Activated T-helper 17 cell treated with anti-CD3 and anti-CD28 coated beads, Interleukin-2, amount 50 U/mL, for 72 hours (primary cell): ENCODE measurements around the gene NAPG. TPM values are rescaled to one million over a fixed set of nuclear protein-coding genes. Genes with fewer than 3 reads are reported as not detected.

ENCODE experiments used
- ATAC-seq: fragments of 150-1000 bp; cut with Tn5 transposase; replicated peaks from 2 replicates; pipeline ENCODE4 v1.10.0; 2021; ENCODE audit warnings: mild to moderate bottlenecking, moderate library complexity
- H3K27ac Mint-ChIP-seq: one replicate; pipeline ENCODE4 v1.8.0; 2022; ENCODE audit warnings: mixed read lengths
- H3K27me3 Mint-ChIP-seq: one replicate; pipeline ENCODE4 v1.8.0; 2022; ENCODE audit warnings: mixed read lengths
- H3K36me3 Mint-ChIP-seq: one replicate; pipeline ENCODE4 v1.8.0; 2022; ENCODE audit warnings: low read depth, mild to moderate bottlenecking, mixed read lengths
- H3K4me1 Mint-ChIP-seq: one replicate; pipeline ENCODE4 v1.8.0; 2022; ENCODE audit warnings: mixed read lengths
- H3K4me3 Mint-ChIP-seq: one replicate; pipeline ENCODE4 v1.8.0; 2022; ENCODE audit warnings: mild to moderate bottlenecking, mixed read lengths
- H3K9me3 Mint-ChIP-seq: one replicate; pipeline ENCODE4 v1.8.0; 2022; ENCODE audit warnings: mixed read lengths
- total RNA-seq, 2 donors: library from RNA; stranded (reverse); gene quantifications; one replicate each; pipeline ENCODE4 v1.2.3, GENCODE V29; 2022

Gene NAPG
- total RNA-seq = 10 to 100 TPM; 30.9 to 38.0 TPM

DNA sequence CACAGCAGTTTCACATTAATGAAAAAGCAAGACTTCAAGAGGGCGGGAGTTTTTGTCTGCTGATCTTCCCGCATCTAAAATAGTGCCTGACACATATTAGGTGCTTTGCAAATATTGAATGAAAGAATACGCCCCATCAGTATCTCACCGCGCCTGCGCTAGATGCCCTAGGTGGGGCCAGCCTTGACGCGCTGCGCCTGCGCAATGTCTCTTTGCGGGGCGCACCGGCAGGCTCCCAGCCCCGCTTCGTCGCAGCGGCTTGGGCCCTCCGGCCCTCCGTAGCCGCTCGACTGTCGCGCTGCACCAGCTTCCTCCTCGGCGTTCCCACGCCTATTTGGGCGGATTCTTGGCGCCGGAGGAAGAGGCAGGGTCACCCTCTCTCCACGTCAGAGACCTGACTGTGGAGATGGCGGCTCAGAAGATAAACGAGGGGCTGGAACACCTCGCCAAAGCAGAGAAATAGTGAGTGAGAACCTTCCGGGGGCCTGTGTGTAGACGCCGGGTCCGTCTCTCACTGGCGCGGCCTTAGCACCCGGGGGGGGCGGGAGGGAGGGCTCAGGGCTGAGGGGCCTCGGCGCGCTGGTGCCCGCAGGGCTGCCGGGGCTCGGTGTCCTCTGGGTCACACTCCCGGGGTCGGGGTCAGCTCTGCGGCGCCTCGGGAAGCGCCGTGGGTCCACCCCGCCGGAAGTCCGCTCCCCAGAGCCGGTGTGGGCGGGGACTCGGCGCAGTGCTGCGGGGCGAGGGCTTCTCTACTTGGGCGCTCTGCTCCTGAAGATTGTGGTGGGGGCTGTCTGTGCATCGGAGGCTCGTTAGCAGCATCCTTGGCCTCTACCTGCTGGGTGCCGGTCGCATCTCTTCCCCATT lies at the start of gene NAPG:
NAPG (plus strand) TSS at position 331 of the 864 bp plus-strand sequence; CDS start at position 407, 76 bp downstream.
- Mint-ChIP-seq H3K36me3 (peaks cover 15% of the 10 kb centered on the region), H3K4me3 (peak within 1 kb of the TSS; percentile 83), H3K27ac (peak within 1 kb of the TSS; percentile 86), H3K4me1 (peaks cover 39% of the 10 kb centered on the region), H3K27me3 (no peaks in the 10 kb centered on the region), H3K9me3 (no peaks in the 10 kb centered on the region)
- peak; percentile 85 for ATAC-seq

DNA sequence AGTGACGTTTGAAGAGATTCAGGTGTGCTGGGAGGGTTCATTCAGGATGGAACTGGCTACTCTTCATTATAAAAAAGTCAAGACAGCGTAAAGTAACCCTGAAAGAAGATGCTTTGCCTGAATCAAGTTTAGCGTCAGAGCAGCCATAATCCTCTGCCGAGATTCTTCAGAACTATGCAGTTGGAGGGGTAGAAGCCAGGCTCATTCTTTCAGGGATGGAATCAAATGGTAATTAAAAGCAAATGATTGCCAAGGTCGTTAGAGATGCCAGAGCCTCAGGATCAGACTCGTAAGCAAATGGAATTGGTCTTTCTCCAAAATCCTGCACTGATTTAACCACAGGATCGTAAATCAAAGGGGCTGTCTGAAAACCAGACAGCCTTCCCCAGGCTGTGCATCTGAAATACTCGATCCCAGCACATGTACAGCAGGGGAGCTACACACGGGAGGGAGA lies 49.5 kb upstream of the NAPG start:
- H3K27me3 Mint-ChIP-seq = peaks cover 30% of the 10 kb centered on the region
- no peaks in the 10 kb centered on the region for H3K9me3 Mint-ChIP-seq
- no peaks in the 10 kb centered on the region for H3K4me1 Mint-ChIP-seq
- no peaks in the 10 kb centered on the region for H3K36me3 Mint-ChIP-seq
- ATAC-seq = no peak
- no peak overlapping the region for H3K4me3 Mint-ChIP-seq
- no peak overlapping the region for H3K27ac Mint-ChIP-seq

DNA sequence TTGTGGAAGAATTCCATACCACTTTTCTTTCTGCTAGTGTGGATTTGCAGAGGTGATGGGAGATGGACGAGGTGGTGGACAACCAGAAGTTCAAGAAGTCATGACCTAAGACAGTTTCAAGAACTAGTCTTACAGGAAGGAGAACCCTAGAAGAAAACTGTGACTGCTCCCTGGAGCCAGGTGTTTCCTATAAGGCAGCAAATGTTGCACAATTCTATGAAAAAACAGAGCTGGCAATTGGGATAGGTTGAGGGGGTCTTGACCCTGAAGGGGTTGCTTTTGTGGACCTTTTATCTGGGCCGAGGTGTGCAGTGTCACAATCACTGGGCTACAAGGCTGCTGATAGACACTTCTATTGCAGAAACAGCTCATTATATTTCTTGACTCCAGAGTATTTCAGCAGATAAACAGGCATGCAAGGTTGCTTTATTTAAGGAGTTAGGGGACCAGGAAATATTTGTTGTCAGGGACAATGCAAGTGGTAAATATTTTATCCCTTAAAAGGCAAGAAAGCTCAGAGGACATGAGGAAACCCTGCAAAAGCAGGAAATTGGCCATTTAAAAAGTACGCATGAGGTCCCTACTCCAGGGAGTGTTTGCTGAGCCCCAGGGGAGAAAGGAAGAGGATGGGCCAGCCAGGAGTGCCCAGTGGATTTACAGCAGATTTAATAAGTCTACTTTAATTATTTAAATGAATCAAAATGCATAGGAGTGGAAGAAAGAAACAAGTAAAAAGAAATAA lies 48.5 kb upstream of the NAPG start:
- no peaks in the 10 kb centered on the region for H3K9me3 Mint-ChIP-seq
- H3K36me3 Mint-ChIP-seq = no peaks in the 10 kb centered on the region
- no peak overlapping the region for H3K4me3 Mint-ChIP-seq
- no peak overlapping the region for H3K27ac Mint-ChIP-seq
- ATAC-seq = no peak
- peaks cover 30% of the 10 kb centered on the region for H3K27me3 Mint-ChIP-seq
- H3K4me1 Mint-ChIP-seq = no peaks in the 10 kb centered on the region

DNA sequence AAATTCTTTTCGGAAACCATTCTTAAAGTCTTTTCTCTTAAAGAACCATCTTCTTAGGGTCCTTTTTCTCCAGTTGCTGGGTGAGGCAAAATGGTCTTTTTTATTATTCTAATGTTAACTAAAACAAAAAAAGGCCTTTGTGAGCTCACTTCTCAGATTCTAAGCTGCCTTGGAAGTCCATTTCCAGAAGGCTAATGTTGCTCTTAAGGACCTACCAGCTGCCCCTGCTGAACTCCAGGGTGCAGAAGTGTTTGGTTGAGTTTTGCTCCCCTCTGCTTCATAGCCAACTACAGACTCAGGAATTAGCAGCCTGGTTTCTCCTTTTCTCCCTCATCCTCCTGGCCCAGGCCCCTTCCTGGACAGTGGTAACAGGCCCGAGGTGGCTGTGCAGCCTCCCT lies 48.0 kb upstream of the NAPG start:
- Mint-ChIP-seq H3K36me3 (no peaks in the 10 kb centered on the region), H3K27me3 (peaks cover 30% of the 10 kb centered on the region), H3K9me3 (no peaks in the 10 kb centered on the region), H3K4me1 (no peaks in the 10 kb centered on the region), H3K4me3 (no peak overlapping the region), H3K27ac (no peak overlapping the region)
- no peak for ATAC-seq

DNA sequence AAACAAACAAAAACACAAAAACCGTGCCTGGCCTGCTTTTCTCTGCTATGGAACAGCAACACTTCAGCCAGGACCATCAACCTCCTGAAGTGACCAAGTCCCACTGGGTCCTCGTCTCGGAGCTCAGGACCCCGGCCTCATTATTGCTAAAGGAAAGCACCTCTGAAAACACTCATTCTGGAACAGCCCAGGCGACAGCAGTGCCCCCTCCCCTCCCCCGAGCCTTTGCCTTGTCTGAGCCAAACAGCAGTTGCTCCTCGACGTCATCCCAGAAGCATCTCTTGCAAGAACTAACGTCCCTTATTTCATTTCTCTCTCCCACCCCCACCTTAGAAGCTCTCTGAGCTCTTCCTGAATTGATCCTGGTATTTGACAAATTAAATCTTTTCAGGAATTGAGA lies 44.0 kb upstream of the NAPG start:
- Mint-ChIP-seq H3K4me3 (no peak overlapping the region), H3K36me3 (no peaks in the 10 kb centered on the region), H3K9me3 (no peaks in the 10 kb centered on the region), H3K27ac (no peak overlapping the region), H3K27me3 (peaks cover 15% of the 10 kb centered on the region), H3K4me1 (no peaks in the 10 kb centered on the region)
- ATAC-seq = no peak

DNA sequence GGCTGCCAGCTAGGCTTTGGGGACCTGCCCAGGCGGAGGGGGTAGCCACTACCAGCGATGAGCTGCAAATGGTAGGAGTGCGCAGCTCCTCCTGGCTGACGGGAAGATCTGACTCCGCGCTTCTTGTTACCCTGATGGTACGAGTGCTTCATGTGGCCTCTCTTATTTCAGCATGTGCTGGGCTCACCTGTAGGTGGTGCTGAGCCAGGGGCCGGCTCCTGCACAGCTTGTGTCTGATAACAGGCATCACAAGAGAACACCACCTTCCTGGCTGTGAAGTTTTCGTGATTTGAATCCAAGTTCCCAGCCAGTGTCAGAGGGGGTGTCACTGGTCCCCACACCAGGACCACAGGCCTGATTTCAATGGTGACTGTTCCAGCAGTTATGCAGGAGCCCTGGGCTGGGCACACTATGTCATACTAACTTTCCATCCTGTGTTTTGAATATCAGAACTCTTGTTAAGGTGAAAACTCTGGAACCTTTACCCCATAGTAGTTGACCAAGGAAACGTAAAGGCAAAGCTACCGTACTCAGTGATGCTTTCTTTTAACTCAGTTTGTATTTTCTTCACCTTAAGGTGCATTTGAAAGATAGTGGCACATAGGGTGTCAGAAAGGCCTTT lies 43.4 kb upstream of the NAPG start:
- no peaks in the 10 kb centered on the region for H3K4me1 Mint-ChIP-seq
- H3K27ac Mint-ChIP-seq = no peak overlapping the region
- no peaks in the 10 kb centered on the region for H3K36me3 Mint-ChIP-seq
- no peak overlapping the region for H3K4me3 Mint-ChIP-seq
- H3K9me3 Mint-ChIP-seq = no peaks in the 10 kb centered on the region
- peaks cover 9% of the 10 kb centered on the region for H3K27me3 Mint-ChIP-seq
- ATAC-seq = no peak

DNA sequence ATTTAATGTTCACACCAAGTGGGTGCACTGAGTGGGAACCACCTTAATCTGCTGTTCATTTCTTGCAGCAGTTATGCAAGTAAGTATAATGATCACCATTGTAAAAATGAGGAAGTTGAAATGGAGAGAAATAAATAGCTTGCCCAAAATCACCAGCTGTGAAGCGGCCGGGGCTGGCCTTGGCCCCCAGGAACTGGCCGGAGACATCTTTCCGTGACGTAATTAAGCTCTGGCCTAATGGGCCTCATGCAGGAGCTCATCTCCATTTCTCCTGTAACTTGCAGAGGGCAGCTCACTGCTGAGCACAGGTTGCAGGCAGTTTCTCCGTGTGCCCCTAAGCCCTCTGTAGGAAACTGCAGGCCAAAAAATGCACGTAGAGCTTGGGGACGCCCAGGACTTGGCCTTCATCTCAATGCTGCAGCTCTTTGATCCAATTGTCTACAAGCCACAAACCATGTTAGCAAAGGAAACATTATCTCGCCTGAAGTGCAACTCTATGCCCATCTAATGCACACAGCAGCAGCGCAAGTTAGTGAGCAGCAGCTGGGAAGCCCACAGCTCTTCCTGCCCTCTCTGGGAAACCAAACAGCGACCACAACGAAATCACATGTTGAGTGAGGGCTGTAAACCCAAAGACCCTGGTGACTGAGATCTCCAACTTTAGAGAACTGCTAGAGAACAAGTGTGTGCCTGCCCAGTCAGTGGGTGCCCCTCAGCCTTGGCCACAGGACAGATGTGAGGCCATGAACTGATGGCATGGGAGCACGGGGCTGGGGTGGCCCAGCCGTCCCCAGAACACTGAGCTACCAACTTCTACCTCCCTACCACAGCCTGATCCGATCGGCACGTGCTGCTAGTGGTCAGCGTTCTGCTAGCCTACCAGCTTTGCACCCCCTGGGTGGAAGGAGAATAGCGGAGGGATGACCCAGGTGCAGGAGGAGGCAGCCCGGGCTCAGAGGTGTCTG lies 42.6 kb upstream of the NAPG start:
- no peak overlapping the region for H3K27ac Mint-ChIP-seq
- H3K9me3 Mint-ChIP-seq = no peaks in the 10 kb centered on the region
- H3K27me3 Mint-ChIP-seq = peaks cover 8% of the 10 kb centered on the region
- no peak overlapping the region for H3K4me3 Mint-ChIP-seq
- H3K36me3 Mint-ChIP-seq = no peaks in the 10 kb centered on the region
- ATAC-seq = no peak
- H3K4me1 Mint-ChIP-seq = no peaks in the 10 kb centered on the region

DNA sequence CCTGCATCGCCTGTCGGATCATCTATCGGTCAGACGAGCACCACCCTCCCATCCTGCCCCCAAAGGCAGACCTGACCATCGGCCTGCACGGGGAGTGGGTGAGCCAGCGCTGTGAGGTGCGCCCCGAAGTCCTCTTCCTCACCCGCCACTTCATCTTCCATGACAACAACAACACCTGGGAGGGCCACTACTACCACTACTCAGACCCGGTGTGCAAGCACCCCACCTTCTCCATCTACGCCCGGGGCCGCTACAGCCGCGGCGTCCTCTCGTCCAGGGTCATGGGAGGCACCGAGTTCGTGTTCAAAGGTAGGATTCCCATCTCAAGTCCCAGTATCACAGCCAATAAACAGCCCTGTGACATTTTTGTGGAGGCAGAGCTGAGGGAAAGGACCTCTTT lies 40.4 kb upstream of the NAPG start:
- H3K4me3 Mint-ChIP-seq = no peak overlapping the region
- H3K36me3 Mint-ChIP-seq = no peaks in the 10 kb centered on the region
- H3K4me1 Mint-ChIP-seq = no peaks in the 10 kb centered on the region
- no peaks in the 10 kb centered on the region for H3K27me3 Mint-ChIP-seq
- no peak overlapping the region for H3K27ac Mint-ChIP-seq
- no peaks in the 10 kb centered on the region for H3K9me3 Mint-ChIP-seq
- no peak for ATAC-seq

DNA sequence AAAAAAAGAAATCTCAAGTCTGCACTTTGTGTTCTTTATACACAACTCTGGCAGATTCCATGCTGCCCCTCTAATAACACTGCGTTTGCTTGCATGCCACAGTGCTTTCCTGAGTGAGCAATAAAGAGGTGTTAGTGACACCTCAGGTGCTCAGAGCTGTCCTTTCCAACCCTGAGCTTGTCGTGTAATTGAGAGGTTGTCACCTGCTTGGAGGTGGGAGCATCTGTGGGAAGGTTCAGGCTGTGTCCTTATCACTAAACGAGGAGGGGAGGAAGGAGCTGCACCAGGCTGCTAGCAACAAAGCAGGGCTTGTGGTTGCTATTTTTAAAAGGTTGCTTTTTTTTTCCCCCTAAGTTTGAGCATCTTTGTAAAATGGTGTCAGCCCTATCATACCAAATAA lies 39.5 kb upstream of the NAPG start:
- Mint-ChIP-seq H3K4me3 (no peak overlapping the region), H3K27me3 (no peaks in the 10 kb centered on the region), H3K27ac (no peak overlapping the region), H3K36me3 (no peaks in the 10 kb centered on the region), H3K4me1 (no peaks in the 10 kb centered on the region), H3K9me3 (no peaks in the 10 kb centered on the region)
- no peak for ATAC-seq

DNA sequence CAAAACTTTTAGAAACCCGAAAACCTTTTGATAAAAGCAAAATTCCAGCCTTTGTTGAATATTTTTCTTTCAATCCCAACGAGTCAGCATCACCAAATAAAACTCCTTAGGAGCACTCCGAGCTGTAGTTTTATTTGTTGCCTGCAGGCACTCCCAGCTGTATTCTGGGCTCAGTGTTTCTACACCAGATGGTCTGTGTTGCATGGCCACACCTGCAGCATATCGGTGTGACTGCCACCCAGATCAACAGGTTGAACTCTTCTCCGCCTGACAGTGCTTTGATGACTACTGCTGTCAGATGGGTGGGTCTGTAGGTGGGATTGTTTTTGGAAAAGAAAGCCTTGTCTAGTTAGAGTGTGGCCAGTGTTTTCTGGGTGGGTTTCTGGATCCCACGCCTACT lies 38.7 kb upstream of the NAPG start:
- Mint-ChIP-seq H3K4me3 (no peak overlapping the region), H3K36me3 (no peaks in the 10 kb centered on the region), H3K4me1 (no peaks in the 10 kb centered on the region), H3K9me3 (no peaks in the 10 kb centered on the region), H3K27me3 (no peaks in the 10 kb centered on the region), H3K27ac (no peak overlapping the region)
- ATAC-seq = no peak

DNA sequence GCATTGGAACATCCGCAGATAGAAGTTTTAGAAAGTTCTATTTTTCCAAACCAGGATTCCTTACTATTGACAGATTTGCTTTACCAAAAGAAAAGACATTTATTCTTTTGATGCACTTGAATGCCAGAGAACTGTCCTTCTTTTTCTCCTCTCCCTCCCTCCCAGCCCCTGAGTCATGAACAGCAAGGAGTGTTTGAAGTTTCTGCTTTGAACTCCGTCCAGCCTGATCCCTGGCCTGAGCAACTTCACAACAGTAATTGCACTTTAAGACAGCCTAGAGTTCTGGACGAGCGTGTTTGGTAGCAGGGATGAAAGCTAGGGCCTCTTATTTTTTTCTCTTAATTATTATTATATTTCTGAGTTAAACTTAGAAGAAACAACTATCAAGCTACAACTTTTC lies 37.8 kb upstream of the NAPG start:
- no peaks in the 10 kb centered on the region for H3K36me3 Mint-ChIP-seq
- no peak for ATAC-seq
- no peak overlapping the region for H3K27ac Mint-ChIP-seq
- H3K27me3 Mint-ChIP-seq = no peaks in the 10 kb centered on the region
- H3K4me1 Mint-ChIP-seq = no peaks in the 10 kb centered on the region
- H3K4me3 Mint-ChIP-seq = no peak overlapping the region
- H3K9me3 Mint-ChIP-seq = no peaks in the 10 kb centered on the region

DNA sequence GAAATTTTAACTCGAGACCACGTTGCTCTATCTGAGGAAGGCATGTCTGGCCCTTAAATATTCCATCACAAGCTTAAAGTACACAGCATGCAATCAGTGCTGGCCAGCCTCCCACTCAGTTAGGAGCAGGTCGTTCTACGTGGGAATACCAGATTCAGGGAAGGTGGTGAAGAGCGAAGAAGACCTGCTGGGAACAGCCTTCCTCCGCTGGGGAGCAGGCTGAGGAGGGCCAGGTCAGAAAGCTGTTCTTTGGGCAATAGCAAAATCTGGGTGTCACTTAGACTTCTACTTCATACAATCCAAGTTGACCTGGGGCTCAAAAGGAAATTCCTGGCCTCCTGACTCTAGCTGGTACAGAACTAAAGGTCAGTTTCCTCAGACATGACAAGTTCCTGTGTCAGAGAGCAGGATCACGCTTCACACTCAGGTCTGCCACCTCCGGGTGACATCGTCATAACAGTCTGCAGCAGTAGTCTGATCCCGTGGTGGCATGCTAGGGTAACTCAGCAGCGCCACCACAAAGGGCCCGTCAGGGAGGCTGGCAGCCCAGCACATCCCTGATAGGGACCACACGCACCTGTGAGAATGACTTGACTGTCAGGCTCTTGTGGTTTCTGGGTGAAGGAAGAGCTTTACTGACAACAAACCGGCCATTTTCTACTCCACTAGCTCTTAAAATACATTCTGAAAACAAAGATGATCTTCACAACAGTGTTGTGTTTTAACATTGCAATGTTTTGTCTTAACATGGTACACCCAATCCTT lies 35.2 kb upstream of the NAPG start:
- Mint-ChIP-seq H3K27me3 (no peaks in the 10 kb centered on the region), H3K4me3 (no peak overlapping the region), H3K4me1 (no peaks in the 10 kb centered on the region), H3K9me3 (no peaks in the 10 kb centered on the region), H3K36me3 (no peaks in the 10 kb centered on the region), H3K27ac (no peak overlapping the region)
- peak; percentile 98 for ATAC-seq

DNA sequence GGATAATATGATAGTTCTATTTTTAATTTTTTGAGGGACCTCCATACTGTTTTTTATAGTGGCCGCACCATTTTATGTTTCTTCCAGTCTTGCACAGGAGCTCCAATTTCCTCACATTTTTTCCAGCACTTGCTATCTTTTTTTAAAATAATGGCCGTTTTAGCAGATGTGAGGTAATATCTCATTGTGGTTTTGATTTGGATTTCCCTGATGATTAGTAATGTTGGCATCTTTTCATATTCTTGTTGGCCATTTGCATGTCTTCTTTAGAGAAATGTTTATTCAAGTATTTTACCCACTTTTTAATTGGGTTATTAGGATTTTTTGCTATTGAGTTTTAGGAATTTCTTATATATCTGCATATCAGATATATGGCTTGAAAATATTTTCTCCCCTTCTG lies 29.9 kb upstream of the NAPG start:
- no peak overlapping the region for H3K27ac Mint-ChIP-seq
- peaks cover under 1% of the 10 kb centered on the region for H3K27me3 Mint-ChIP-seq
- no peak for ATAC-seq
- H3K4me1 Mint-ChIP-seq = no peaks in the 10 kb centered on the region
- H3K4me3 Mint-ChIP-seq = no peak overlapping the region
- H3K36me3 Mint-ChIP-seq = no peaks in the 10 kb centered on the region
- H3K9me3 Mint-ChIP-seq = no peaks in the 10 kb centered on the region
